Activated T-cell treated with anti-CD3 and anti-CD28 coated beads for 24 hours (primary cell): ENCODE data around the gene ZNF563.
A peak's percentile ranks its signal among the peaks of the same experiment; 100 is the strongest.
"Not testable (repeated sequence)": the region's sequence is repeated elsewhere in the genome, so short reads cannot be mapped to it uniquely, and the experiment has no call there.

Experiments
- DNase-seq: peaks from one replicate; pipeline ENCODE4 v3.0.0-alpha.2; 2020; ENCODE audit warnings: low read depth

ZNF563 gene

DNA sequence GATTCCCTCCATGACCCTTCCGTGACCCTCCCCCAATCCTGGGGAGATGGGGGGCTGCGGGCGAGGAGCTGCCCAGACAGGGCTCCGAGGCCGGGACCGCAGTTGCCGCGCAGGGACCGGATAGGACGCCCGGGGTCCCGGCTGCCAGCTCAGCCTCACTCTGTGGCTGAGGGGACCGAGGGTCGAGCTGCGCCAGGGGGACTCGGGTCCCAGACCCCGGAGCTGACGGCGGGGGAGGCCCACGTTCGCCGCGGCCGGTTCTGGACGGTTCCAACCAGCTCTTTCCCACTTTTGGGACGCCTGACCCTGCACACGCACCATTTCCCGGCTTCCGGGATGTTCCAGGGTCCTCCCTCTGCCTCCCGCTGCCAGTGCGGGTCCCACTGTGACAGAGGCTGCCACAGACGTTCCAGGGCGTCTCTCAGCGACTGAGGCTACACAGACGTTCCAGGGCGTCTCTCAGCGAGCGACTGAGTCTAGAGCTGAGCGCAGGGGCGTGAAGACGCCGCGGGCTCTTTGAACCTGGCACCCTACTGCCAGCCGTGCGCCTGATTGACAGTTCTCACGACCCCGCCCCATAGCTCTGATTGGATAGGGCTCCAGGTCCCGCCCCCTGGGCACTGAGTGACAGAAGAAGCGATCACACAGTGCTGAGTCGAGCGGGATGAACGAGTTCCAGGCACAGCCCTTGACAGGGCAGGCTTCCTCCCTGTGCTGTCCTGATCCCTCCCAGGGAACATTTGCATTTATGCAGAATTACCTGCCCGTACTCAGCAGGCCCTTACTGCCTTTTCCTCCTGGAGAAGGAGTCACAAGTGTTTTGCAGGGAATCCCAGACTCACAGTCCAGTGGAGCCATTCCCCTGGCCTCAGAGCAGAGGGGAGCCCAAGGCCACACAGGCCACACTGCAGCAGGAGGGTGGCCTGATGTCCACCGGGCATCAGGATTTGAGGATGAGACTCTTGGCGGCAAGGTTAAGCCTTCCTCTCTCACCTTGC is at the start of gene ZNF563:
ZNF563 (minus strand) TSS at position 472 of the 998 bp plus-strand sequence; CDS start at position 321, 151 bp downstream.
- peak; percentile 99 for DNase-seq

GRCh38 chr19:12380444-12380737 is 47.0 kb upstream of the ZNF563 start:
- DNase-seq: no peak

DNA sequence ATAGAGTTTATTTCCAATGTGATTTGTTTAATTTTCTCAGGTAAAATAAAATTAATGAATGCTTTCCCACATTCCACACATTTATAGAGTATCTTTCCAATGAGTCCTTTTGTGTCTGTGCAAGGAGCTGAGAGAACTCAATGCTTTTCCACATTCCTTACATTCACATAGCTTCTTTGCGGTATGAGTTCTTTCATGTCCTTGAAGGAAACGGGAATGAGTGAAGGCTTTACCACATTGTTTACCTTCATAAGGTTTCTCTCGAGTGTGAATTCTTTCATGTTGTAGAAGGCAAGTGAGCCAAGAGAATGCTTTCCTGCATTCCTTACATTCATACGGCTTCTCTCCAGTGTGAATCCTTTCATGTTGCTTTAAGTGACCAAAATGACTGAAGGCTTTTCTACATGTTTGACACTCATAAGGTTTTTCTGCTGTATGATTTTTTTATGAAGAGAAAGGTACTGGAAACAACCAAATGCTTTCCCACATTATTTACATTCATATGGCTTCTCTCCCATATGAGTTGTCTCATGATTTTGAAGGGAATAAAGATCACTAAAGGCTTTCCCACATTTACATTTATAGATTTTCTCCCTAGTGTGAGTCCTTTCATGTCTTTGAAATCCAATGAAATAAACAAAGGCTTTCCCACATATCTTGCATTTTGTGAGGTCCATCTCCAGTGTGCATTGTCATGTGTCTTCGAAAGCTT is 46.5 kb upstream of the ZNF563 start:
- DNase-seq: no peak

- no peak for DNase-seq
These were observed 40.6 kb upstream of the ZNF563 start for GRCh38 chr19:12374026-12374425.

GRCh38 chr19:12365236-12366162 is 32.1 kb upstream of the ZNF563 start, which contains the start of gene ZNF442:
Gene ZNF442 (minus strand): TSS chr19:12365683. CDS start chr19:12363631, 2,052 bp downstream.
- peak; percentile 86 for DNase-seq

GRCh38 chr19:12364391-12365235 is 31.2 kb upstream of the ZNF563 start:
- DNase-seq: no peak

- DNase-seq: not testable (repeated sequence)
These were observed 28.8 kb upstream of the ZNF563 start for GRCh38 chr19:12362236-12362635.

DNA sequence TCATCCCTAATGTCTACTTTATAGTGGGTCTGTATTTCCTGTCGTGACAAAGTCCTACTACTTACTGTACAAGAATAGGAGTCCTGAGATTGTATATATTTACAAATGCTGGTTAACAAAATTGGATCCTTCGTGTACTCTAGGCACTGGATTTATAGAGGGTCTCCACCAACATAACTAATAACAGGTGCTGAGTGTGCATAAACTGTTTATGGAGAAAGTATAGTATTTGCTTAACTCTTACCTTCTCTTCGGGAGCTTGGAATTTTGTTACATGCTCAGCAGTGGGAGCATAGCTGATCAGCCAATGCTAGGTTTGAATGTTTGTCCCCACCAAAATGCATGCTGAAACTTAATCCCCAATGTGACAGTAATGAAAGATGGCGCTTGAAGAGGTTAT is 19.9 kb upstream of the ZNF563 start:
- no peak for DNase-seq

- no peak for DNase-seq
These were observed 17.4 kb upstream of the ZNF563 start for GRCh38 chr19:12350890-12351197.

DNA sequence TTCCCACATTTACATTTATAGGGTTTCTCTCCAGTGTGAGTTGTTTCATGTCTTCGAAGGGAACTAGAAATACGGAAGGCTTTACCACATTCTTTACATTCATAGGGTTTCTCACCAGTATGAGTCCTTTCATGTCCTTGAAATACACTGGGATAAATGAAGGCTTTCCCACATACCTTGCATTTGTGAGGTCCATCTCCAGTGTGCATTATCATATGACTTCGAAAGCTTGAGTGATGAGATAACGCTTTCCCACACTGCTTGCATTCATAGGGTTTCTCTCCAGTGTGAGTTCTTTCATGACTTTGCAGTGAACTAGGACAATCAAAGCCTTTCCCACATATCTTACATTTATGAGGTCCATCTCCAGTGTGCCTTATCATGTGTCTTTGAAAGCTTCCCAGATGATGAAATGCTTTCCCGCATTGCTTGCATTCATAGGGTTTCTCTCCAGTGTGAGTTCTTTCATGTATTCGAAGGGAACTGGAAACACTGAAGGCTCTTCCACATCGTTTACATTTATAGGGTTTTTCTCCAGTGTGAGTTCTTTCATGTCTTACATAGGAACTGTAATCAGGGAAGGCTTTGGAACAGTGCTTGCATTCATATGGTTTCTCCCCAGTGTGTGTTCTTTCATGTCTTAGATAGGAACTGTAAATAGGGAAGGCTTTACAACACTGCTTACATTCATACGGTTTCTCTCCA is 16.9 kb upstream of the ZNF563 start:
- no peak for DNase-seq

DNA sequence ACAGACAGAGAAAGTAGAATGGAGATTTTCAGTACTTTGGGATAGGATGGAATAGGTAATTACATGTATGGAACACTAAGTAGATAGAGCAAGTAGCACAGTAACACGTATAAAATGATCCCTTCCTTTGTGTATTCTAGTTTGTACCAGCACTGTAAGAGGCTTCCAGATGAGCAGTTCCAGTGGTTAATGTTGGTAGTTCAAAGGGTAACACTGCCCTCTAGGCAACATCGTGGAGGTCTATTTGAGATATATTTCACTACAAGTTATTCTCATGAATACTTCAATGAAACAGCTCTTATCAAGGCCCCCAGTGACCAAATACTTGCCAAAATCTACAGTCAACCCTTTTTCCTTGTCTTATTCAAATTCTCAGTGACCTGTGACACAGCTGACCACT is 13.5 kb upstream of the ZNF563 start:
- no peak for DNase-seq

DNA sequence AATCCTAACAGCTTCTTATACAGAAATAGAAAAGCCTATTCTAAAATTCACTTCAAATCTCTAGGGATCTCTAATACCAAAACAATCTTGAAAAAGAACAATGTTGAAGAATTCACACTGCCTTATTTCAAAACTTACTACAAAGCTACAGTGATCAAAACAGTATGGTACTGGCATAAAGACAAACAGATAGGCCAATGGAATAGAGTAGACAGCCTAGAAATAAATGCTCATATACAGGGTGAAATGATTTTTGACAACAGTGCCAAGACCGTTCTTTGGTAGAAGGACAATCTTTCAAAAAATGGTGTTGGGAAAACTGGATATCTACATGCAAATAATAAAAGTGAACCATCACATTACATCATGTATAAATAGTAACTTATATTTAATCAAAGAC is 11.8 kb upstream of the ZNF563 start:
- DNase-seq: no peak

- DNase-seq: peak; percentile 54
These were observed 2.1 kb downstream of the ZNF563 start for GRCh38 chr19:12331211-12331941.

- DNase-seq: no peak
These were observed 3.1 kb downstream of the ZNF563 start for GRCh38 chr19:12330340-12330739.

GRCh38 chr19:12325690-12326089 is 7.7 kb downstream of the ZNF563 start:
- DNase-seq: no peak

DNA sequence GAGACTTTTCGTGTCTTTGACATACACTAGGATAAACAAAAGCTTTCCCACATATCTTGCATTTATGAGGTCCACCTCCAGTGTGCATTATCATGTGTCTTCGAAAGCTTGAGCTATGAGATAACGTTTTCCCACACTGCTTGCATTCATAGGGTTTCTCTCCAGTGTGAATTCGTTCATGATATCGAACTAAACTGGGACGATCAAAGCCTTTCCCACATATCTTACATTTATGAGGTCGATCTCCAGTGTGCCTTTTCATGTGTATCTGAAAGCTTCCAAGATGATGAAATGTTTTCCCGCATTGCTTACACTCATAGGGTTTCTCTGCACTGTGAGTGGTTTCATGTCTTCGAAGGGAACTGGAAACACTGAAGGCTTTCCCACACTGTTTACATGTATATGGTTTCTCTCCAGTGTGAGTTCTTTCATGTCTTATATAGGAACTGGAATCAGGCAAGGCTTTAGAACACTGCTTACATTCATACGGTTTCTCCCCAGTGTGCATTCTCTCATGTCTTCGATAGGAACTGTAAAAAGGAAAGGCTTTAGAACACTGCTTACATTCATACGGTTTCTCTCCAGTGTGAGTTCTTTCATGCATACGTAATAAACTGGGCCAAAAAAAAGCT is 14.5 kb downstream of the ZNF563 start:
- no peak for DNase-seq

DNA sequence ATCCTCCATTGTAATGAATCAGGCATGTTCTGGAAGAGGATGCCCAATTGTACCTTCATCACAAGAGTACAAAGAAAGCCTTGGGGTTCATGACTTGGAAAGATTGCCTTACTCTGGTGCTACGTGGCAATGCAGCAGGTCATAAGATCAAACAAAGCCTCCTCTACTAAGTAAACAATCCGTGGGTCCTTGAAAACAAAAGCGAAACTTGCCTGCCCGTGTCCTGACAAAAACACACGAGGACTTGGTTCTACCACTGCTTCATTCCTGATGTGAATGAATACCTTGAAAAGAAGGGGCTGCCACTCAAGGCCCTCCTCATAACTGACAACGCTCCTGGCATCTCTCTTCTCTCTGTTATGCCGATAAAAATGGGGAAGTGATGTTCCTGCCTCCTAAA is 18.9 kb downstream of the ZNF563 start:
- no peak for DNase-seq

DNA sequence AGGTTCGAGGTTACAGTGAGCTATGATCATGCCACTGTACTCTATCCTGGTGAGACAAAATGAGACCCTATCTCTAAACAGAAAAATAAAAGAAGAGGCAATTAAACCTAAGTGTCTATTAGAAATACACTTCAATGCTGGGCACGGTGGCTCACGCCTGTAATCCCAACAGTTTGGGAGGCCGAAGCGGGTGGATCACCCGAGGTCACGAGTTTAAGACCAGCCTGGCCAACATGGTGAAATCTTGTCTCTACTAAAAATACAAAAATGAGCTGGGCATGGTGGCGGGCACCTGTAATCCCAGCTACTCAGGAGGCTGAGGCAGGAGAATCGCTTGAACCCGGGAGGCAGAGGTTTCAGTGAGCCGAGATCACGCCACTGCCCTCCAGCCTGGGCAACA is 24.5 kb downstream of the ZNF563 start:
- not testable (repeated sequence) for DNase-seq

DNA sequence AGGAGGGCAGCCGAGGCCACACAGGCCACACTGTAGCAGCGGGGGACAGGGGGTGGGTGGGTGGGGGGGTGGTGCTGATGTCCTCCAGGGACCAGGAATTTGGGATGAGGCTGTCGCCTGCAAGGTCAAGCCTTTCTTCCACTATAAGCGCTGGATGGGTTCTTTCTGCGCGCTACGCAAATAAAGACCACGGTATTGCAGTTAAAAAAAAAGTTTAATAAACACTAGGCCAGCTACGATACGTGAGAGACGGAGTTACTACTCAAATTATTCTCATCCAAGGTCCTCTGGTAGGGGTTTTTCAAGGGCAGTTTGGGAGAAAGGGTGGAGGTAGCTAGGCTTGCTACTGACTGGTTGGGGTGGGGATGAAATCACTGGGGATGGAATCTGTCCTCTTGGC is 38.2 kb downstream of the ZNF563 start:
- no peak for DNase-seq
